HG02763 (cell line): ENCODE data around the gene SLC25A22.

ENCODE experiments used
- ATAC-seq: cut with Tn5 transposase; IDR thresholded peaks from one replicate; pipeline ENCODE4 v1.9.1; 2021; ENCODE audit warnings: mild to moderate bottlenecking, moderate library complexity; ENCODE audit not compliant: unreplicated experiment

SLC25A22 gene

DNA sequence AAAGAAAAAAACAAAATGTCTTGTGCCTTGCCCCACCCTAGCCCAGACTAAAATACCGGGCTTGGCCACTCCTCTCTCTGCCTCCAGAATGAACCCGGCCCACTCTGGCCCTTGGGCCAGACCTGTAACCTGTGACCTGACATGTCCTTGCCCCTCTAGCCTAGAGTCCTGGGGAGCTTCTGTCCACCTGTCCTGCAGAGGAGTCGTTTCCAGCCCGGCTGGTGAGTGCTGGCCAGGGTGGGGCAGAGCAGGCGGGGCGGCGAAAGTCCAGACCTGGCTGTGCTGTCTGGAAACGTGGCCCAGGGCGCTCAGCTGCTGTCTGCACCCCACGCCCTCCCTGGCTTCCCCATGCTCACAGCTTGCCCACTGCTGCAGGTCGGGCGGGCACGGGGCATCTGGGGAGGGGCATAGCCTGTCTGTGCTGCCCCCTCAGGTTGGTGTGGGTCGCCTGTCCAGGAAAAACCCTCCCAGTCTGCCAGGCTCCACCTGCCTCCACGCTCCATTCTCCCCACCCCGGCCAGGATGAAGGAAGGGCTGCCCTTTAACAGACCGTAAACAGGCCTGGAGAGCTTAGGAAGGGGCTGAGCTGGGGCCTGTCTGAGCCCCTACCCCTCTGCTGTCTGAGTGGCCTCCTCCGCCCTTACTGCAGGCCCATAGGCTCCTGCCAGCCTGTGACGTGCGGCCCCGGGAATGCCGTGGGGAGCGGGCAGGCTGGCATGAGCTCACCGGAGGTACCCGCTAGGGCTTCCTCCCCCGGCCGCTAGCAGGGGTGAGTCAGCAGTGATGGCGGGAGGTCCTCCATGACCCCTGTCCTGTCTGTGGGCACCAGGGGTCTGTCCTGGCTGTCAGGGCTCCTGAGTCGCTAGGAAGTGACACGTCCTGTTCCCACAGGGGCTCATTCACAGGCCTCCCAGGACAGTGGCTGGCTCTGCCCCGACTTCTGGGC, 36.6 kb upstream of the SLC25A22 start:
- ATAC-seq, result no peak

DNA sequence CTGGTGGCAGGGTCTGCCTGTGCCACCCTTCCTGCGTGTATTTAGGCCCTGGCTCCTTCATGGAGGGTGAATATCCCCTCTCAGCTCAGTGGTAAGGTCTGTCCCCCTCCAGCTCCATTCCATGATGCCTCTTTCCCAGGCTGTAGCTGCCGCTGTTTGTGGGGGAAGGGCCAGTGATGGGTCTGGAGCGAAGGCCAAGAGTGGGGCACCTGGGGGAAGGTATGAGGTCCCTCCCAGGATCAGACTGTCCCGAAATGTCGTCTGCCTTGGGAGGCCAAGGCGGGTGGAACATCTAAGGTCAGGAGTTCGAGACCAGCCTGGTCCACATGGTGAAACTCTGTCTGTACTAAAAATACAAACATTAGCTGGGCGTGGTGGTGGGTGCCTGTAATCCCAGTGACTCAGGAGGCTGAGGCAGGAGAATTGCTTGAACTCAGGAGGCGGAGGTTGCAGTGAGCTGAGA, 35.8 kb upstream of the SLC25A22 start:
- ATAC-seq, result no peak

DNA sequence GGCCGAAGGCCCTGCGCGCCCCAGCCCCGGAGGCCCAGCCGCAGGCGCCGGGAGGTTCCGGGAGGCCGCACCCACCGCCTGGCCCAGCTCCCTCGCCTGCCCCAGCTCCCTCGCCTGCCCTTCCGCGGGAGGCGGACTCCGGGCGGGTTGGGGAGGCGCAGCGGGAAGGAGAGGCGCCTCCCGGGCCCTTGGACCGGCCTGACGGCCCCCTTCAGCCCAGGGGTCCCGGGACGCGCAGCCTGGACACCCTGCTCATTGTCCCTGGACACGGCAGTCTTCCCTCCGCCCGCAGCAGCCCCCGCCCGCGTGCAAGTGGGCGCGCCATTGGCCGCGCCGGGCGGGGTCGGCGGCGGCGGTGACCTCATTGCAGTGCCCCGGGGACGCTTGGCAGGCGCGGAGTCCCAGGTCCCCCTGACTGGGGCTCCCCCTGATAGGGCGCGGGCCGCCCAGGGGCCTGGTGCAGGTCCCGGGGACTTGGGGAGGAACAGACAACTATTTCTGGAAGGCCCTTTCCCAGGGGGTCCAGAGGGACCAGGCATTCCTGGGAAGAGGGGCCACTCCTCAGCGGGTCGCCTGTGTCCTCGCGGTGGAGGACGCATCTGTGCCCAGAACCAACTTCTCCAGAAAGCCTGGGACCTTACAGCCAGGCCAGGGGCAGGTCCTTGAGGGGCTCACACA, 35.2 kb upstream of the SLC25A22 start:
- no peak for ATAC-seq

DNA sequence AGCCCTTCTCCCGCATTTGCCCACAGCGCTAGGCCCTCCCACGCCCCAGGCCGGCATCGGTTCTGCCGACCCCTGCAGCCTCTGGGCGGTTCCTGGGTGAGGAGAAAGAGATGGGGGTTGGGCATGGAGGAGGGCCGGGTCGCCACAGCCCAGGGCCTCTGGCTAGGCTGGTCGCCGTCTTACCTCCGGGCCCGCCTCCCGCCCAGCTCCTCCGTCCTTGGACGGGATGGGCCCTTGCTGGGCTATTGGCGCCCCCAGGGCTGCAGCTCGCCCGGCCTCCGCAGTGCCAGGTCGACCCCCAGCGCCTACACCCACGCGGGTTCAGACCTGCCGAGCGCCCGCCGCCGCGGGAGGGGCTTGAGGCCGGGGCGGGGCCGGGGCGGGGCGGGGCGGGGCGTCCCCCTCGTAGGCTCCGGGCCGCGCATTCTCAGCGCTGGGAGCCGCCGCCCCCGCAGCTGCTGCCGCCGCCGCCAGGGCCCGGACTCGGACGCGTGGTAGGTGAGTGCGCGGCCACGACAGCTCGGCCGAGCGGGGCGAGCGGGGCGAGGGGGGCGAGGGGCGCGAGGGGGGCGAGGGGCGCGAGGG, 34.5 kb upstream of the SLC25A22 start, which contains the start of gene CD151:
TSS of gene CD151 (plus strand) at position 424 of the 585 bp plus-strand sequence. CDS start 3,118 bp downstream, outside the sequence.
- ATAC-seq, result peak; percentile 41

DNA sequence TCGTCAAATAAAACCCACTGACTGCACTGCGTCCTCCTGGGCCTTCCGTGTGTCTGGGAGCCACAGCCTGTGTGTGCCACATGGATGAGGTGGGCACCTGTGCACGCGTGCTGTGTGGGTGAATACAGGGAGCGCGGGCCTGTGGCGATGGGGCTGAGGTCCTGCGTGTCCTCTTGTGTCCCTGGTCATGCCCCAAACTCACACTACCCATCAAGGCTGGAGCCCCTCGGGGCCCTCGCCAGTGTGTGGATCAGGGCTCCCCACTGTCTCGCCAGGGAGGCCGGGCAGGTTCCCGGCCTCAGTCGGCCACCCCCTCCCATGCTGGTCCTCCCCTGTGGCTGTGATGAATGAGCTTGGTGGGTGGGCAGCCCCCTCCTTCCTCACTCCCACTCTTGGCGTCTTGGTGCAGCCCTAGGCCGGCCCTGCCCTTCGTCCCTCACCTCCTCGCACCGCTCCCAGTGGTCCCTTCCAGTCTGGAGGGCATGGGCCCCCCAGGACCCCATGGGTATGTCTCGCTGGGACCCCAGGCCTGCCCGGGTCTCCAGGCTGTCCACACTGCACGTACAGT, 34.0 kb upstream of the SLC25A22 start:
- no peak for ATAC-seq

DNA sequence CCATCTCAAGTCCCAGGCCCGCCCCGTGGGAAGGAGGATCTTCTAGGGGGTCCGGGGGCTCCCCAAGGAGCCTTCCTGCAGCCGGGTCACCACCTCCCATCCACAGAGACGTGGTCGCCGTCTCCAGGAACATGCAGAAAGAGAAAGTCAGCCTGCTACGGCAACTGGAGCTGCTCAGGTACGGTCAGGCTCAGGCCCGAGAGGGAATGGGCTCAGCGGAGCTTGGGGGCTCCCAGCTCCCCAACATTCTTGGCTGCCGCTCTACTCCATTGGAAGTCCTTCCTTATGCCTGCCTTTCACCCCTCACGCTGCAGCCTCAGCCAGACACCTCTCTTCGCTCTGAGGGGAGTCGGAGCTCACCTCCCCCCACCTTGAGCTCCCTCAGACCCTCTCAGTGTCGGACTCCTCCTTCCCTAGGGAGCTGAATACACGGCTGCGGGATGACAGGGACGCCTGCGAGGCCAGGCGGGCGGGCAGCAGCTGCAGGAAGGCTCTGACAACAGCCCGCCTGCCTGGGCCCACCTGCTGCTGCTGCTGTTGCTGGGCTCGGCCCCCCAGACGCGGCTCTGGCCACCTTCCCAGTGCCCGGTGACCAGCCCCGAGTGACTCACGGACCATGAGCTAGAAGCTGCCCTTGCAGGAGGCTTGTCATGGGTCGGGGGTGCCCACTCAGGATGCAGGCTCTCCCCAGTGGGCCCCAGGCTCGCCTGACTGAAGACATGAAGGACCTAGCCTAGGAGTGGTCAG, 33.2 kb upstream of the SLC25A22 start:
- ATAC-seq, result no peak

DNA sequence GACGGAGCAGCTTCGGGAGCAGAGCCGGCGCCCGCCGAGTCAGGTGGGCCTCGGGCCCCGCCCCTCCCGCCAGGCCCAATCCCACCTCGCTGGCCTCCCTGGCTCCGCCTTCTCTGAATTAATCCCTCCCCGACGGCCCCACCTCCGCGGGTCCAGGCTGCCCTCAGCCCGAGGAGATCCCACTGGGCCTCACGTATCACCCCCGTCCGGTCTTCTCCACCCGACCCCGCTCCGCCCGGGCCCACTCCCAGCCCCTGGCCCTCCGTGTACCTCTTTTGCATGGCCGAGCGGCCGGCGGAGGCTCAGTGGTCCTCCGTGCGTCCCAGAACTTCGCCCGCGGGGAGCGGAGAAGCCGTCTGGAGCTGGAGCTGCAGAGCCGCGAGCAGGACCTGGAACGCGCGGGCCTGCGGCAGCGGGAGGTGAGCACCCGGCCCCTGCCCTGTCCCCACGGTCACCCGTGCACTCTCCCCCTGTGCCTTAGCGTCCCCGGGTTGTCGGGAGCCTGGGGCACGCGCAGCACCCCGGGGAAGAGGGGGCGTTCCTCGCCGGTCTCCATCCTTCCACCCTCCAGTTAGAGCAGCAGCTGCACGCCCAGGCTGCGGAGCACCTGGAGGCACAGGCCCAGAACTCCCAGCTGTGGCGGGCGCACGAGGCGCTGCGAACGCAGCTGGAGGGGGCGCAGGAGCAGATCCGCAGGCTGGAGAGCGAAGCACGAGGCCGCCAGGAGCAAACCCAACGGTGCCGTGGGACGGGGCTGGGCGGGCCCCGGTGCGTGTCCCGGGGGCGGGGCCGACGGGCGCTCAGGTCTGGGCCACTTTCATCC, 32.4 kb upstream of the SLC25A22 start:
- ATAC-seq, result no peak

DNA sequence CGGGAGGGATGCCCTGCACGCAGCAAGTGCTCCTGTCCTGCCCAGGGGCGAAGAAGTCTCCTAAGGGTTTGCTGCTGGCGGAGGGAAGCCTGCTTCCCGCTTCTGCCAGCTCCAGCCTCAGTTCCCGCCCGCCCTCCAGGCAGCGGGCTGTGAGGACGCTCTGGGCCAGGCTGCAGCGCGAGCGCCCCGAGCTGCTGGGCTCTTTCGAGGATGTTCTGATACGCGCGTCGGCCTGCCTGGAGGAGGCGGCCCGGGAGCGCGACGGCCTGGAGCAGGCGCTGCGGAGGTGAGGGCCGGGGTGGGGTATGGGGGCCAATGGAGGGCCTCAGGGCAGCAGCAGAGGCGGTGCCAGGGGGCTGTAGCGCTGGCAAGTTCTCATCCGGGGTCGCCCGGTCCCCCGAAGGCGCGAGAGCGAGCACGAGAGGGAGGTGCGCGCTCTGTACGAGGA, 31.8 kb upstream of the SLC25A22 start:
- ATAC-seq, result no peak

DNA sequence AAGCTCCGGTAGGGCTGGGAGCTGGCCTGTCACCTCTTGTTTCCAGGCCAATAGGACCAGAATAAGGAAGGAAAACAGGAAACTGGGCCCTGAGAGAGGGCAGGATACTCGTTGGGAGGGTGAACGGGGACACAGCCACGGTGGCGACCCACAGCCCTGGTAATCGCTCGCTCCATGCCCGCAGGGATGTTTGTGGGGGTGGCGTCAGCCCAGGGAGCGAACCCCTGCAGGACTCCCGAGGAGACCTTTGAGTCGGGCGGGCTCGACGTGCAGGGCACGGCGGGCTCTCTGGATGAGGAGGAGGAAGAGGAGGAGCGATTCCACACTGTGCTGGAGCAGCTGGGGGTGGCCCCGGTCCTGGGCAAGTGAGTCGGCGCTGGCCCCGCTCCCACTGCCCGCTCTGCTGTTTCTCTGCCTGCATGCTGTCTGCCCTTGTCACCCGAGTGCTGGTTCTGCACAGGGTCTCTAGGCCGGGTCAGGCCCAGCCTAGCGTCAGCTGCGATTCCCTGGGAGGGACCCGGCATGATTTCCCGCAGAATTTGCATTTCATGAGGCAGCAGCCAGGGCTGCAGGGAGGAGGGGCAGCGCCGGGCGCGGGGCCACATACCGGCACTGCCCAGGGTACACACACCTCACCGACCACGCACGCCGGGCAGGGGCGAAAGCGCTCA, 31.2 kb upstream of the SLC25A22 start:
- ATAC-seq, result no peak

DNA sequence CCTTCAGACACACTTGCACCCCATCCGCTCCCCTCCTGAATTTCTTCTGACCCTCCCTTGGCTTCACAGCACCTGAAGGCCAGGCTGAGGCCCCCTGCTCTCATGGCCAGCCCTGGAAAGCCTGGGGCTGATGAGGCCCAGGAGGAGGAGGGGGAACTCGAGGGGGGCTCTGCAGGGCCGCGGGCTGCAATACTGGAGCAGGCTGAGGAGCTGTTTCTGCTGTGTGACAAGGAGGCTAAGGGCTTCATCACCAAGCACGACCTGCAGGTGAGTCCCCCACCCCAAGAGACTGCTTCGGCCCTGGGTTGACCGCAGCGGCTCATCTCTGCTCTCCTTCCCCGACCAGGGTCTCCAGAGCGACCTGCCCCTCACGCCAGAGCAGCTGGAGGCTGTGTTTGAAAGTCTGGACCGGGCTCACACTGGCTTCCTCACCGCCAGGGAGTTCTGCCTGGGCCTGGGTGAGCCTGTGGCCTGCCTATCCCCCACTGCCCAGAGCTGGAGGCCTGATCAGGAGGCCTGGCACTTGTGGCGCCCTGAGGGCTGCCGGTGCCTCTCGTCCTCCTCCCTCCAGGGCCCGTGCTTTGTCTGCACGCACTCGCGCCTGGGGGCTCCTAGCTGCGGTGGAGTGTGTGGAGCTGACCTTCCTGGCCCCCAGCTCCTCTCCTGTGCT, 30.6 kb upstream of the SLC25A22 start:
- no peak for ATAC-seq

DNA sequence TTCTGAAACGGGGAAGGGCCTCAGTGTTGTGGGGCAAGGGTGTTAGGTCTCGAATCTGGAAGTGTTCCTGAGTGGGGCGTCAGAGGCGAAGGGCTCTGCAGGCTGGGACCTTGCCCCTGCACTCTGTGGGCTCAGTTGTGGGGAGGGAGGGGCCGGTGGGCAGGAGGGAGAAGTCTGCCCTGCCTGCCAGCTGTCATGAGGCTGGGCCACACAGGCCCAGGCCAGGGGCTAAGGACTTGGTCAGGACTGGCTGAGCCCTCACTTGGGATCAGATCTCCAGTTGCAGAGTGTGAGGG, 29.8 kb upstream of the SLC25A22 start, which contains the start of gene CRACR2B:
TSS of gene CRACR2B (plus strand) at position 23 of the 296 bp plus-strand sequence. CDS start 689 bp downstream, outside the sequence.
- ATAC-seq, result no peak

DNA sequence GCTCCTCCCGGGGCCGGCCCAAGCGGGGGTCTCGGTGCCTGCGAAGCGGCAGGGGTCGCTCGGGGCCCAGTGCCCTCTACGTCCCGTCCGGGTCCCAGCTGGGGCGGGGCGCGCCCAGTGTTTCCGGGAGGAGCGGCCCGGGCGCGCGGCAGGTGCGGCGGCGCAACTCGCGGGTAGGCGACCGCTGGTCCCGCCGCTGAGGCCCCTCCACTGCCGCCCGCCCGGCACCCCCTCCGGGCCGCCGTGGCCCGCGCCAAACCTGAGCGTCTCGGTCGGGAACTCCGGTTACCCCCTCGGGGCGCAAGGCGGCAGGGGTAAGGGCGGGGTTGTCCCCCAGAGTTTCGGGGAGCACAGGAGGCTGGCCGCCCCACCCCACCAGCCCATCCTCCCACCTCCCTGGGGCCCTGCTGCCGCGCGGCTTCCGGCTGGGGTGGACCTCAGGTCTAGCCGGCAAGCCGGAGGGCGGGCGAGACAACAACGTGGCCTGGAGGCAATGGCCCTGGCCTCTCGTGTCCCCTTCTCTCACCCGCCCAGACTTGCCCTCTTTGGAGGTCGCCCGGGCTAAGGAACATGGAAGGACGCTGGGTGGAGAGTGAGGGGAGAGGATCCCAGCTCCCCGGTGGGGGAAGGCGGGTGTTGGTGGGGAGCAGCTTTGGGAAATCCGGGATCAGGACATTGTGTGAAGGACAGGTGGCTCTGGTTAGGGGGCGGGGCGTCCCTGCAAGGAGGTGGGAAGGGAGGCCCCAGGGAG, 29.2 kb upstream of the SLC25A22 start:
- ATAC-seq, result no peak

DNA sequence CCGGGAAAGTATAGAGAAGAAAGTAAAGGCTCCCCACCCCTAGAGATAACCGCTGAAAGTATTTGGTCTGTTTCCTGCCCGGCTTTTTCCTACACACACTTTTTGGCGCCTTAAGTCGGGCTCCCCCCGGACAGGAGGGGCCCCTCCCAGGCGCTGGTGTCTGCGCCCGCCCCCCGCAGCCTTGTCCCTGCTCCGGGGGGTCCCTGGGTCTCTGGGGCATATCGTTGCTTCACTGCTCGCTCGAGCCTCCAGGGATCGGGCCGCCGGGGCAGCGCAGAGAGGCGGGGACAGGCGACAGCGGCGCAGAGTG, 28.7 kb upstream of the SLC25A22 start:
- no peak for ATAC-seq

DNA sequence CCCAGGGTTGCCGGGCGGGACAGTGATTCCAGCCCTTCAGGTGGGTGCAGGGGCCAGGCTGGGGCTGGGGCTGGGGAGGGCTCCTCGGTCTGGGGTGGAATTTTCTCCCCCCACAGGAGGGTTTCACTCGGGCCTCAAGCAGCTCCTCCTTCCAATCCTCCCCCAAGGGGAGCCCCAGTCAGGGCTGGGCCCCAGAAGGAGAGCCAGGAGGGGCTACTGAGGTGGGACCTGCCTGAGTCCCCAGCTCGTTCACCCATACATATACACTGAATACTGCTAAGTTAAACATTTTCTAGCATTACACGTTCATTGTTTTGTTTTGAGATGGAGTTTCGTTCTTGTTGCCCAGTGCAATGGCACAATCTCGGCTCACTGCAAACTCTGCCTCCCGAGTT, 28.1 kb upstream of the SLC25A22 start:
- no peak for ATAC-seq

DNA sequence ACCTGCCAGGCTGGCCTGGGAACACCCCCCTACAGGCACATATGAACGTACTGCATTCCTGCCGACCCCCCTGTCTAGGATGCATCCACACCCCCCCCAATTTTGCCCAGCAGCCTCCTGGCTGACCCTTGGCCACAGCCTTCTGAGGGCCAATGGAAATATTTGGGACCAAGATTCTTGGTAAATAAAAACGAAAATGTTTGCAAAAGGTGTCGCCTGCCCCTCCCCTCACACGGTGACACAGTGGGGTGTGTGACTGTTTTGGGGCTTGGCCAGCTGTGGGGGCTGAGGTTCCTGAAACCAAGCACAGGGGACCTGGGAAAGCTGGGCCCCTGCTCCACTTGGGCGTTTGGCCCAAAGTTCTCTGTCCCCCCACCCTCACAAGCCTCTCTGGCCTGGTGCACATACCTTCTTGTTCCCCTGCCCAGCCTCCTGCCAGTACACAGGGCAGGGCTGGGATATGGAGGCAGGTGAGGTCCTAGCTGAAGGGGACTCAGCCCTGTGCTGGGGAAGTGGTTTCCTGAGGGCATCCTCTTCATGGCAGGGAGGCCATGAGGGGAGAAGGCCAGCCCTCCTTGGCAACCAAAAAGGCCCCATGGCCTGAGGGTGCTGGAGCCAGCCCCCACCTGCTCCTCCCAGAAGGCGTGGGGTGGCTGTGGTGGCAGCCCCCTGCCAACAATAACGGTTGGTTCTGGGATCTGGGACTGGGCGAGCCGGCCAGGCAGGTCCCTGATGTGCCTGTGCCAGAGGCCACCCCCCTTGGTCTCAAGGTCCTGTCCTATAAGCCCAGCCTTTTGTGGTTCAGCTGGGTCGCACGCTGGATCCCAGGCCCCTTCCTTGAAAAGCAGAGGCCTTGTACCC, 27.5 kb upstream of the SLC25A22 start:
- ATAC-seq, result no peak

DNA sequence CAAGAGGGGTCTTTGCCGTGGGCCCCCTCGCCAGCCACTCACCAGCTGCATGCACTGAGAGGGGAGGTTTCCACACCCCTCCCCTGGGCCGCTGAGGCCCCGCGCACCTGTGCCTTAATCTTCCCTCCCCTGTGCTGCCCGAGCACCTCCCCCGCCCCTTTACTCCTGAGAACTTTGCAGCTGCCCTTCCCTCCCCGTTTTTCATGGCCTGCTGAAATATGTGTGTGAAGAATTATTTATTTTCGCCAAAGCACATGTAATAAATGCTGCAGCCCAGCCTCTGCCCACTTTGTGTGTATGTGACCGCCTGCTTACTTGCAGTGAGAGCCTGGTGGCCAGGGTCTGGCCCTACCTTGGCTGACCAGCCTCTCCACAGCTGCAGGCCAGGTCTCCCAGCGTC, 26.9 kb upstream of the SLC25A22 start:
- no peak for ATAC-seq

DNA sequence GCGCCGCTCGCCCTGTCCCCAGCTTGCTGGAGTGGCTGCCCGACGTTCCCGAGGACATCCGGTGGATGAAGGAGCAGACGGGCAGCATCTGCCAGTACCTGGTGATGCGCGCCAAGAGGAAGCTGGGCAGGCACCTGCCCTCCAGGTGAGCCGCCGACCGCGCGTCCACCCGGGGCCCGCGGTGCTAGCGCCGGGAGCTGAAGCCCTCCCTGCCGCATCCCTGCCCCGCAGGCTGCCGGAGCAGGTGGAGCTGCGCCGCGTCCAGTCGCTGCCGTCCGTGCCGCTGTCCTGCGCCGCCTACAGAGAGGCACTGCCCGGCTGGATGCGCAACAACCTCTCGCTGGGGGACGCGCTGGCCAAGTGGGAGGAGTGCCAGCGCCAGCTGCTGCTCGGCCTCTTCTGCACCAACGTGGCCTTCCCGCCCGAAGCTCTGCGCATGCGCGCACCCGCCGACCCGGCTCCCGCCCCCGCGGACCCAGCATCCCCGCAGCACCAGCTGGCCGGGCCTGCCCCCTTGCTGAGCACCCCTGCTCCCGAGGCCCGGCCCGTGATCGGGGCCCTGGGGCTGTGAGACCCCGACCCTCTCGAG, 26.3 kb upstream of the SLC25A22 start:
- ATAC-seq, result no peak
